Upper lobe of left lung (tissue), 6 donors: ENCODE data around the gene IL1RAP. TPM values are rescaled to one million over a fixed set of nuclear protein-coding genes. Genes with fewer than 3 reads are reported as not detected.

Experiments
- ATAC-seq, 2 donors: fragments of 200-7000 bp; cut with Tn5 transposase; one replicate each; pipeline ENCODE4 v1.9.1; 2022; ENCODE audit warnings: mild to moderate bottlenecking in 2 of 2, moderate library complexity in 2 of 2; ENCODE audit not compliant: low FRiP score in 2 of 2
- DNase-seq, 2 donors: peaks; one replicate each; pipeline ENCODE4 v3.0.0-alpha.2; 2019 to 2020
- H3K27ac ChIP-seq, 4 donors: fragments of 200-600 bp; sonication (generic); one replicate each; pipeline ENCODE4 v1.5.1; 2016 to 2019
- H3K27me3 ChIP-seq, 4 donors: fragments of 200-600 bp; sonication (generic); one replicate each; pipeline ENCODE4 v1.5.1; 2017 to 2019
- H3K36me3 ChIP-seq, 4 donors: fragments of 200-600 bp; sonication (generic); one replicate each; pipeline ENCODE4 v1.5.1; 2016 to 2019
- H3K4me1 ChIP-seq, 4 donors: fragments of 200-600 bp; sonication (generic); one replicate each; pipeline ENCODE4 v1.5.1; 2018 to 2019
- H3K4me3 ChIP-seq, 4 donors: fragments of 200-600 bp; sonication (generic); one replicate each; pipeline ENCODE4 v1.5.1; 2017 to 2019; ENCODE audit warnings: mild to moderate bottlenecking in 2 of 4, moderate library complexity in 1 of 4
- H3K9me3 ChIP-seq, 4 donors: fragments of 200-600 bp; sonication (generic); one replicate each; pipeline ENCODE4 v1.5.1; 2018 to 2019
- CTCF ChIP-seq, 6 experiments: fragments of 450-650 bp in 4 of 6; fragments of 200-600 bp in 2 of 6; sonication (generic) in 2 of 6; IDR thresholded peaks; one replicate each; pipeline ENCODE4 v1.5.1; 2016 to 2019; ENCODE audit warnings: antibody characterized with exemption in 6 of 6
- EP300 ChIP-seq, 4 donors: sonication (generic); formaldehyde crosslinking; IDR thresholded peaks; one replicate each; pipeline ENCODE4 v1.5.1; 2017; ENCODE audit warnings: antibody characterized with exemption in 4 of 4, control low read depth in 2 of 4
- POLR2A ChIP-seq, 4 donors: fragments of 450-650 bp; IDR thresholded peaks; one replicate each; pipeline ENCODE4 v1.5.1; 2016 to 2017; ENCODE audit warnings: antibody characterized with exemption in 4 of 4, mild to moderate bottlenecking in 2 of 4
- POLR2AphosphoS5 ChIP-seq, 2 donors: sonication (generic); formaldehyde crosslinking; IDR thresholded peaks; one replicate each; pipeline ENCODE4 v1.5.1; 2017; ENCODE audit warnings: antibody characterized with exemption in 2 of 2
- WGBS, 2 donors: methylation state at CpG; one replicate each; pipeline ENCODE4 v1.1.5; 2017 to 2018; 5-methylcytosine and 5-hydroxymethylcytosine counted together
- total RNA-seq, 6 donors: library from RNA; depleted of rRNA in 4 of 6; stranded (reverse); fragments of >200 nt in 4 of 6; gene quantifications; one replicate each; pipeline versions ENCODE4 v1.1.0 to v1.2.1, GENCODE V29; 2016 to 2021
- donor health status: DM: no; HTN: no; CAD: no; lungs with moderate emphysema.
- donor health status: DM: no; HTN: yes; CAD: no; lungs with severe emphysema.

Gene IL1RAP
- total RNA-seq, 6 donors from 2014 or later = 6.3 to 29.8 (median 22.7) TPM

- 86 to 88% methylated on average over 3 of the region's 3 CpGs for WGBS, 2 donors
- Histone ChIP-seq H3K4me1 (no peaks in the 10 kb centered on the region), H3K27ac (no peak overlapping the region), H3K9me3 (no peaks in the 10 kb centered on the region), H3K27me3 (no peaks in the 10 kb centered on the region), H3K4me3 (no peak overlapping the region), H3K36me3 (peaks cover 0 to 12% (median 0%) of the 10 kb centered on the region in 4 donors)
- no peak for ATAC-seq
- DNase-seq = no peak
- no peak for TF ChIP-seq POLR2A (IDR thresholded peaks at IDR 0.05)
- no peak for TF ChIP-seq CTCF (IDR thresholded peaks at IDR 0.05)
- TF ChIP-seq POLR2AphosphoS5 (IDR thresholded peaks at IDR 0.05) = no peak
- no peak for TF ChIP-seq EP300 (IDR thresholded peaks at IDR 0.05)
Measured at GRCh38 chr3:190641564-190641963, 127.7 kb downstream of the IL1RAP start.

DNA sequence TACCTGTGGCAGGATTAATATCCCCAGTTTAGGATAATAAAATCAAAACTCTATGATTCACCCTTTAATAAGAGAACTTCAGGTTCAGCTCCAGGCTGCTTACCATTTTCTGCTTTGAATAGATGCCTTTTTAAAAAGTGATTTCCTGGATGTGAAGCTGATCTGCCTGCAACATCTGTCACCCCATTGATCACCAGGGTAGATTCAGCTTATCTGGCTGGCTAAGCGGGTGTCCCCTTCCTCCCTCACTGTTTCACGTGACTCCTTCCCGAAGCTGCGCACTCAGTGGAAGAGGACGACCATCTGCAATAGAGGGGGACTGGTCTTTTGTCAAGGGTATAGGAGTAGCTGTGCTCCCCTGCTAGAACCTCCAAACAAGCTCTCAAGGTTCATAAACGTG is 128.1 kb downstream of the IL1RAP start:
- no peak overlapping the region for H3K27ac ChIP-seq
- peaks cover 0 to 12% (median 0%) of the 10 kb centered on the region in 4 donors for H3K36me3 ChIP-seq
- no peak for DNase-seq
- H3K4me1 ChIP-seq = no peaks in the 10 kb centered on the region
- H3K4me3 ChIP-seq = no peak overlapping the region
- TF ChIP-seq POLR2A (IDR thresholded peaks at IDR 0.05) (no peak), POLR2AphosphoS5 (IDR thresholded peaks at IDR 0.05) (no peak), CTCF (IDR thresholded peaks at IDR 0.05) (no peak), EP300 (IDR thresholded peaks at IDR 0.05) (no peak)
- H3K9me3 ChIP-seq = no peaks in the 10 kb centered on the region
- ATAC-seq = no peak
- H3K27me3 ChIP-seq = no peaks in the 10 kb centered on the region
- WGBS, 2 donors = 89 to 98% methylated on average over 6 of the region's 6 CpGs

- DNase-seq = no peak
- H3K27me3 ChIP-seq = no peaks in the 10 kb centered on the region
- no peak for TF ChIP-seq EP300 (IDR thresholded peaks at IDR 0.05)
- TF ChIP-seq POLR2AphosphoS5 (IDR thresholded peaks at IDR 0.05) = no peak
- no peak for TF ChIP-seq POLR2A (IDR thresholded peaks at IDR 0.05)
- TF ChIP-seq CTCF (IDR thresholded peaks at IDR 0.05) = no peak
- H3K4me3 ChIP-seq = no peak overlapping the region
- no peaks in the 10 kb centered on the region for H3K4me1 ChIP-seq
- no peaks in the 10 kb centered on the region for H3K9me3 ChIP-seq
- WGBS, 2 donors = 93 to 94% methylated on average over 2 of the region's 2 CpGs
- H3K27ac ChIP-seq = no peak overlapping the region
- ATAC-seq = no peak
- H3K36me3 ChIP-seq = peaks cover 0 to 15% (median 0%) of the 10 kb centered on the region in 4 donors
Measured at GRCh38 chr3:190644035-190644434, 130.2 kb downstream of the IL1RAP start.

DNA sequence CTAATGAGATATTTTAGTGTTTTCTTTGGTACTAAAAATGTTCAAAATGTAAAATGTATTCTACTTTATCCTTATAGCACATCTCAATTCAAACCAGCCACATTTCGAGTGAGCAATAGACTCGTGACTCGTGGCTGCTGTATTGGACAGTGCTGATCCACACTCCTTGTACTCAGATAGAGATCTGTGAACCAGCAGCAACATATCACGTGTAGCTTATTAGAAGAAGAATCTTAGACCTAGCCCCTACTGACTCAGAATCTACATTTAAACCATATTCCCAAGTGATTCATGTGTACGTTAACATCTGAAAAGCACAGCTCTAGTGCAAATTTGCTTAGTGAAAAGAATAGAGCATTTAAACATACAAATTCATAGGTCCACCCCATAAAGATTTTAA is 130.9 kb downstream of the IL1RAP start:
- DNase-seq (no peak), ATAC-seq (no peak)
- no peak for TF ChIP-seq EP300 (IDR thresholded peaks at IDR 0.05)
- TF ChIP-seq POLR2A (IDR thresholded peaks at IDR 0.05) = no peak
- TF ChIP-seq POLR2AphosphoS5 (IDR thresholded peaks at IDR 0.05) = no peak
- no peak for TF ChIP-seq CTCF (IDR thresholded peaks at IDR 0.05)
- Histone ChIP-seq H3K27ac (no peak overlapping the region), H3K4me3 (no peak overlapping the region), H3K27me3 (no peaks in the 10 kb centered on the region), H3K9me3 (no peaks in the 10 kb centered on the region), H3K4me1 (no peaks in the 10 kb centered on the region), H3K36me3 (peaks cover 0 to 15% (median 0%) of the 10 kb centered on the region in 4 donors)
- WGBS, 2 donors = 87 to 93% methylated on average over 5 of the region's 5 CpGs

GRCh38 chr3:190645932-190646460 is 132.1 kb downstream of the IL1RAP start:
- Histone ChIP-seq H3K36me3 (peaks cover 0 to 15% (median 0%) of the 10 kb centered on the region in 4 donors), H3K27ac (no peak overlapping the region), H3K9me3 (no peaks in the 10 kb centered on the region), H3K27me3 (no peaks in the 10 kb centered on the region), H3K4me1 (no peaks in the 10 kb centered on the region), H3K4me3 (no peak overlapping the region)
- TF ChIP-seq POLR2AphosphoS5 (IDR thresholded peaks at IDR 0.05) (no peak), POLR2A (IDR thresholded peaks at IDR 0.05) (no peak), CTCF (IDR thresholded peaks at IDR 0.05) (no peak), EP300 (IDR thresholded peaks at IDR 0.05) (no peak)
- WGBS, 2 donors = 74 to 79% methylated on average over 4 of the region's 4 CpGs
- DNase-seq (no peak), ATAC-seq (no peak)
